ENCODE measurements around the gene APBB2.
"Not testable (repeated sequence)": the region's sequence is repeated elsewhere in the genome, so short reads cannot be mapped to it uniquely, and the experiment has no call there.

APBB2 gene

GRCh38 chr4:41002309-41002708 is 212.0 kb downstream of the APBB2 start:
- no peak for DNase-seq

GRCh38 chr4:41000356-41000755 is 214.0 kb downstream of the APBB2 start:
- DNase-seq, result no peak

DNA sequence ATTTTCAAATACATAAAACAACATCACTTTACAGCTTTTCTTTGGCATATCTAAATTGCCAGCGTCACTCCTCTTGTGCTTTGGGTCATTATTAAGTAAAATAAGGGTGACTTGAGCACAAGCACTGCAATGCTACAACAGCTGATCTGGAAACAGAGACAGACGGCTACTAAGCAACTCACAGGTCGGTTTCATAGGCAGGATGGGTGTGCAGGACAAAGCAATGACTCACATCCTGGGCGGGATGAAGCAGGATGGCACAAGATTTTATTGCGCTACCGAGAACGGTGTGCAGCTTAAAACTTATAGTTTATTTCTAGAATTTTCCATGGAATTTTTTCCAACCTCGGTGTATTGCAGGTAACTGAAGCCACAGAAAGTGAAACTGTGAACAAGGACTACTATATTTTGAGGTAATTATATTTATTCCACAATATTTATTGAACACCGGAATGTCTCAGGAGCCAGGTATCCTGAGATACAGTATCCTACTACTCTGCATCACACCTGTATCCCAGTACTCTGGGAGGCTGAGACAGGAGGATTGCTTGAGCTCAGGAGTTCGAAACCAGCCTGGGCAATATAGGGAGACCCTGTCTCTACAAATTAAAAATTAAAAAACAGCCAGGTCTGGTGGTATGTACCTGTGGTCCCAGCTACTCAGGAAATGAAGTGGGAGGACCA is 215.5 kb downstream of the APBB2 start:
- DNase-seq, result no peak

GRCh38 chr4:40995850-40996249 is 218.5 kb downstream of the APBB2 start:
- DNase-seq, result no peak

DNA sequence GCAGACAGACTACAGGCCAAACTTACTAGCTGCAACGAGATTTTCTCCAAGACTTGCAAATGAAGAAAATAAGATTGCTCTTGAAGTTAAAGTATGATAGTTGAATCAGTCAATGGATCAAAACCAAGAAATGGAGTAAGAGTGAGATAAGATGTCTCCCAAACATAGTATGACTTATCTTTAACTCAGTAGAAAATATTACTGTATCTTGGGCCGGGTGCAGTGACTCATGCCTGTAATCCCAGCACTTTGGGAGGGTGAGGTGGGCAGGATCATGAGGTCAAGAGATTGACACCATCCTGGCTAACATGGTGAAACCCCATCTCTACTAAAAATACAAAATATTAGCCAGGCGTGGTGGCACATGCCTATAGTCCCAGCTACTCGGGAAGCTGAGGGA is 220.0 kb downstream of the APBB2 start:
- not testable (repeated sequence) for DNase-seq

DNA sequence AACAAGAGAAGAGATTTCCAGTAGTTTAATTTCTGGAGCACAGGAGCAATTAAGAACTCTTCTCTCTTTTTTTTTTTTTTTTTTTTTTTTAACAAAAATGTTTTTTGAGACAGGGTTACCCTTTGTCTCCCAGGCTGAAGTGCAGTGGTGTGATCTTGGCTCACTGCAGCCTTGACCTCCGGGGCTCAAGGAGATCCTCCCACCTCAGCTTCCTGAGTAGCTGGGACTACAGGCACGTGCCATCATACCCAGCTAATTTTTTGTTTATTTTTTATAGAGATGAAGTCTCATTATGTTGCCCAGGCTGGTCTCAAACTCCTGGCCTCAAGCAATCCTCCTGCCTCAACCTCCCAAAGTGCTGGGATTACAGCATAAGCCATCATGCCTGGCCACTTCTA is 221.0 kb downstream of the APBB2 start:
- not testable (repeated sequence) for DNase-seq

- DNase-seq, result no peak
Measured at GRCh38 chr4:40992472-40993295, 221.7 kb downstream of the APBB2 start.

GRCh38 chr4:40991908-40992307 is 222.4 kb downstream of the APBB2 start:
- no peak for DNase-seq

DNA sequence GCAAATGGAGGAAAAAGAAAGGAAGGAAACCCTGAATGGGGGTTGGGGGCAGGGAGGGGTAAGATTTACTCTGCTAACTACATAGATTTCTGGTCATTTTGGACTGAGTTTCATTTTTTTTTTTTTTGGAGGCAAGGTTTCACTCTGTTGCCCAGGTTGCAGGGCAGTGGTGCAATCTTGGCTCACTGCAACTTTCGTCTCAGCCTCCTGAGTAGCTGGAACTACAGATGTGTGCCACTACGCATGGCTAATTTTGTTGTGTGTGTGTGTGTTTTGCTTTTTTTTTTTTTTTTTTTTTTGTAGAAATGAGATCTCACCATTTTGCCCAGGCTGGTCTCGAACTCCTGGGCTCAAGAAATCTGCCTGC is 223.5 kb downstream of the APBB2 start:
- DNase-seq, result no peak

DNA sequence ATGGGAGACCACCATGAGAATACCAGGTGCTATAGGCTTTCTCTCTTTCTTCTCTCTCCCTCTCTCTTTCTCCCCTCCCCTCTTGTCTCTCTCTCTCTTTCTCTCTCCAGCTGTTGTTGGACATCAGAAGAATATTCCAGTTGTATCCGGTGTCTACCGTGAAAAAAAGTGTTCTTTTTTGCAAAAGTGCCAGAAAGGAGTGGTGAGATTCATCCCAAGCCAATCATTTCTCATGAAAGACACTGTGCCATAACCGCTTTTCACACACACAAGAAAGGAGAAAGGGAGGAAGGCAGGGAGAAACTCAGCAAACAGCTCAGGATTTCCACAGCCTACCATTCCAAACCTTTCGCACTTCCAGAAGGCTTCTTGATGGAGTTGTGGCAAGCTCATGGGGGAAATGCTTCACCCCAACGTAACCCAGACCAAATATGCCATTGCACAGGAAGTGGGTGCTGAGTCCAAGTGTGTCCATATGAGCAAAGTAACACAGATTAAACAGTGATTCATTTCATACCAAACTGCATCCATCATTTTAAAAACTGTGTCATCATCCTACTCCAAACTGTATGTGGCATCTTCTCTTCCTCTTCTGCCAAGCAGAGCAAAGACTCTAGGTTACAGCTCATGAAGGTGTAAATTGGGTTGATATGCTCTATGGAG is 224.0 kb downstream of the APBB2 start:
- DNase-seq, result no peak

GRCh38 chr4:40987151-40987550 is 227.2 kb downstream of the APBB2 start:
- DNase-seq, result no peak

DNA sequence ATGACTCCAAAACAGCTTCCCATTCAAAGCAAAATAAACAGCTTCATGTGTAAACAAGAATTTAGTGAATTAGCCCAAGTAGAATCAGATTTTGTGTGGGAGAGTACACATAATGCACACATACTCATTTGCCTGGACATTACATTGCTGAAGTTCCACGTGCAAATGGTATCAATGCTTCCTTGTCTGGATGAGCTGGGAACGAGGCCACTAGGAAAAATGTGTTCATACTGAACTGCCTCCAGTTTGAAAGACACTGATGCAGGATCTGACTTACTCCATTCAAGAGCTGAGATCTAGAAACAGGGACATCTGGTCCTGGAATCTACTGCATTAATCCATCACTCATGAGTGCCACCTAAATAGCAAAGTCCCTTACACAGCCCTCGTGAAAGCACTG is 228.0 kb downstream of the APBB2 start:
- no peak for DNase-seq

DNA sequence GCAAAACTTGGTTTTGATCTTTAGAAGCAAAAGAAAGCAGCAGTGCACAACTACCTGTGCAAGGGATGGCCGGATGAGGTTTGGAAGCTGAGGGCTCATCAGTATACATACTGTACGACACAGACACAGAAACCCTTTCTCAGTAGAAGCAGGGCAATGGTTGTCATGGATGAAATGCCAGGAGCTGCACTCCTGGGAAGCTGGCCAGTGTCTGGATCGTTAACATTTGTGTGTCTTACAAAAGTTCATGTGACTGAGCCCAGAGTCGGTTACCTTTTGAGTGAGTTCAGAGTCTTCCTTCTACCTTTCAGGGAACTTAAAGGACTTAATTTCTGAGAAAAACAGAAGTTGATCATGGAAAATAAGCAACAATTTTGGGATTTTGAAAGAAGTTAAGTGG is 230.3 kb downstream of the APBB2 start:
- no peak for DNase-seq

- no peak for DNase-seq
Measured at GRCh38 chr4:40980318-40980883, 233.9 kb downstream of the APBB2 start.

- DNase-seq, result no peak
Measured at GRCh38 chr4:40978548-40978947, 235.8 kb downstream of the APBB2 start.

DNA sequence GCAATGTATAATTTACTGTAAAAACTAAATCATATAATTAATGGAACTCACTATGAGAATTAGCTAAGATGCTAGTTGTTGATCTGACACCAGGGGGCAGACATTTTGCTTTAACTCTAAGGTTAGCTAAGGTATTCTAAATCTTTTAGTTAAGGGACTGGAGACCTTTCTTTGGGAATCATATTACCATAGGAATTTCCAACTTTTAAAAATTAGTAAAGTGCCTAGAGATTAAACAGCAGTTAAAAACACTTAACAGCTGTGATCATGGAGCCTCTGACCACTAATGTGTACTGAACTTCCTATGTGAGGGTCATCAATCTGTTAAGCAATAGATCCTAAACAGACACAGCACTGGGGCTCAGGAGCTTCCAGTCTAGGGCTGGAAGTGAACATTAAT is 238.0 kb downstream of the APBB2 start:
- no peak for DNase-seq

- no peak for DNase-seq
Measured at GRCh38 chr4:40972722-40973121, 241.6 kb downstream of the APBB2 start.

GRCh38 chr4:40971338-40971737 is 243.0 kb downstream of the APBB2 start:
- no peak for DNase-seq

GRCh38 chr4:40969501-40969900 is 244.8 kb downstream of the APBB2 start:
- DNase-seq, result no peak

DNA sequence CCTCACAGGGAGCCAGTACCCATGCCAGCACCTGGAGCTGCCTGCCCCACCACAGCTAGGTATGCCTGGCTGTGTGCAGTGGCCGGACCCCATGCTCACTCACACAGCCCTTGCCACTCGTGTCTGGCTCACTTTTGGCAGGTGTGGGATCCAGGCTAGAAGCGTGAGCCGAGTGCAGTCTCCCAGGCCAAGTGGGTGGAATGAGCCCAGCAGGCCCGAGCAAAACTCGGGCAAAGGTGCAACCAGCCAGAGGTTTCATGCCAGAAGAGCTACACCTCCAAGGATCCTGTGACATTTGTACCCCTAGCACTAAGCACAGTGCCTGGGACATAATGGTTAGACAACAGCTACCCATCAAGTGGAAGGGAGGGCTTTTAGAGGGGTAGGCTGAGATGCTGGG is 246.8 kb downstream of the APBB2 start:
- DNase-seq, result no peak

DNA sequence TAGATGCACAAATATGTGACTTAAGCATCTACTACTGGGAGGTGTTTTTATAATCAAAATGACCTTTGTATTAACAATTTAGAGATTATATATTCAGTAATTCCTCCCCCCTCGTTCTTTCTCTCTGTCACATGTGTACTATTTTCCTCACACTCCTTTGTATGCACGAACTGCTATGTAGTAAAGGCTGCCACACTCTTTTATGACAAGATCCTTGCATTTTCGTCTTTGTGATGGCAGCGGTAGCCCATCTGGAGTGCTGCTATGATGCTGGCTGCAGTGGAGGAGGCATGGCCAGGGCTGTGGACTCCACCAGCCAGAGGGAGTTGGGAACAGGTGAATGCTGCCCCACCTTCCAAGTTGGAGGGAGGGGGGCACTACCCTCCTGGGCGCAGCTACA is 248.3 kb downstream of the APBB2 start:
- no peak for DNase-seq

- DNase-seq, result no peak
Measured at GRCh38 chr4:40963897-40964478, 250.4 kb downstream of the APBB2 start.

- DNase-seq, result no peak
Measured at GRCh38 chr4:40962551-40963180, 251.7 kb downstream of the APBB2 start.
